Measurements from ENCODE around the gene LRP1B. TPM values are rescaled to one million over a fixed set of nuclear protein-coding genes. Genes with fewer than 3 reads are reported as not detected.

The LRP1B gene
- polyA plus RNA-seq, 1 donor: 1.0 TPM

- no peaks in the 10 kb centered on the region for H3K9me3 ChIP-seq (ENCODE audit: control insufficient read depth, low read depth, low read length)
- WGBS (ENCODE audit: insufficient coverage, low lambda C conversion rate): 93% methylated on average over 2 of the region's 7 CpGs
- H3K27ac ChIP-seq (ENCODE audit: low read length): no peak overlapping the region
- H3K27me3 ChIP-seq (ENCODE audit: control insufficient read depth, insufficient read depth, low read length): no peaks in the 10 kb centered on the region
- H3K36me3 ChIP-seq (ENCODE audit: control insufficient read depth, insufficient read depth, low read length): no peaks in the 10 kb centered on the region
- DNase-seq: no peak
- H3K4me1 ChIP-seq (ENCODE audit: control insufficient read depth, insufficient read depth, low read length): no peaks in the 10 kb centered on the region
- no peak overlapping the region for H3K4me3 ChIP-seq (ENCODE audit: low read length)
These were observed 750.5 kb downstream of the LRP1B start for GRCh38 chr2:141380008-141380979.

- WGBS (ENCODE audit: insufficient coverage, low lambda C conversion rate): 100% methylated on average over 1 of the region's 1 CpG
- Histone ChIP-seq H3K27ac (ENCODE audit: low read length) (no peak overlapping the region), H3K36me3 (ENCODE audit: control insufficient read depth, insufficient read depth, low read length) (no peaks in the 10 kb centered on the region), H3K4me3 (ENCODE audit: low read length) (no peak overlapping the region), H3K9me3 (ENCODE audit: control insufficient read depth, low read depth, low read length) (no peaks in the 10 kb centered on the region), H3K27me3 (ENCODE audit: control insufficient read depth, insufficient read depth, low read length) (no peaks in the 10 kb centered on the region), H3K4me1 (ENCODE audit: control insufficient read depth, insufficient read depth, low read length) (no peaks in the 10 kb centered on the region)
- no peak for DNase-seq
These were observed 766.0 kb downstream of the LRP1B start for GRCh38 chr2:141364821-141365220.

GRCh38 chr2:141362311-141362710 lies 768.5 kb downstream of the LRP1B start:
- H3K4me1 ChIP-seq (ENCODE audit: control insufficient read depth, insufficient read depth, low read length): no peaks in the 10 kb centered on the region
- no peak overlapping the region for H3K27ac ChIP-seq (ENCODE audit: low read length)
- H3K4me3 ChIP-seq (ENCODE audit: low read length): no peak overlapping the region
- H3K27me3 ChIP-seq (ENCODE audit: control insufficient read depth, insufficient read depth, low read length): no peaks in the 10 kb centered on the region
- no peak for DNase-seq
- no peaks in the 10 kb centered on the region for H3K9me3 ChIP-seq (ENCODE audit: control insufficient read depth, low read depth, low read length)
- no peaks in the 10 kb centered on the region for H3K36me3 ChIP-seq (ENCODE audit: control insufficient read depth, insufficient read depth, low read length)
- WGBS (ENCODE audit: insufficient coverage, low lambda C conversion rate): 100% methylated on average over 1 of the region's 4 CpGs

GRCh38 chr2:141348481-141348880 lies 782.3 kb downstream of the LRP1B start:
- no peak for DNase-seq
- WGBS (ENCODE audit: insufficient coverage, low lambda C conversion rate): 100% methylated on average over 1 of the region's 1 CpG
- Histone ChIP-seq H3K9me3 (ENCODE audit: control insufficient read depth, low read depth, low read length) (no peaks in the 10 kb centered on the region), H3K4me1 (ENCODE audit: control insufficient read depth, insufficient read depth, low read length) (no peaks in the 10 kb centered on the region), H3K36me3 (ENCODE audit: control insufficient read depth, insufficient read depth, low read length) (no peaks in the 10 kb centered on the region), H3K4me3 (ENCODE audit: low read length) (no peak overlapping the region), H3K27ac (ENCODE audit: low read length) (no peak overlapping the region), H3K27me3 (ENCODE audit: control insufficient read depth, insufficient read depth, low read length) (no peaks in the 10 kb centered on the region)

- Histone ChIP-seq H3K4me1 (ENCODE audit: control insufficient read depth, insufficient read depth, low read length) (no peaks in the 10 kb centered on the region), H3K27ac (ENCODE audit: low read length) (no peak overlapping the region), H3K4me3 (ENCODE audit: low read length) (no peak overlapping the region), H3K27me3 (ENCODE audit: control insufficient read depth, insufficient read depth, low read length) (no peaks in the 10 kb centered on the region), H3K36me3 (ENCODE audit: control insufficient read depth, insufficient read depth, low read length) (no peaks in the 10 kb centered on the region), H3K9me3 (ENCODE audit: control insufficient read depth, low read depth, low read length) (no peaks in the 10 kb centered on the region)
- peak; percentile 4 to 23 for DNase-seq
- WGBS (ENCODE audit: insufficient coverage, low lambda C conversion rate): 75% methylated on average over 1 of the region's 2 CpGs
These were observed 789.4 kb downstream of the LRP1B start for GRCh38 chr2:141341444-141341843.

GRCh38 chr2:141331127-141331526 lies 799.7 kb downstream of the LRP1B start:
- H3K27ac ChIP-seq (ENCODE audit: low read length): no peak overlapping the region
- H3K4me3 ChIP-seq (ENCODE audit: low read length): no peak overlapping the region
- H3K27me3 ChIP-seq (ENCODE audit: control insufficient read depth, insufficient read depth, low read length): no peaks in the 10 kb centered on the region
- no CpG with 5 or more reads among the region's 1 CpG for WGBS (ENCODE audit: insufficient coverage, low lambda C conversion rate)
- no peak for DNase-seq
- H3K36me3 ChIP-seq (ENCODE audit: control insufficient read depth, insufficient read depth, low read length): no peaks in the 10 kb centered on the region
- peaks cover 2% of the 10 kb centered on the region for H3K9me3 ChIP-seq (ENCODE audit: control insufficient read depth, low read depth, low read length)
- H3K4me1 ChIP-seq (ENCODE audit: control insufficient read depth, insufficient read depth, low read length): no peaks in the 10 kb centered on the region

GRCh38 chr2:141329964-141330363 lies 800.9 kb downstream of the LRP1B start:
- WGBS (ENCODE audit: insufficient coverage, low lambda C conversion rate): 86% methylated on average over 1 of the region's 1 CpG
- Histone ChIP-seq H3K27ac (ENCODE audit: low read length) (no peak overlapping the region), H3K36me3 (ENCODE audit: control insufficient read depth, insufficient read depth, low read length) (no peaks in the 10 kb centered on the region), H3K4me3 (ENCODE audit: low read length) (no peak overlapping the region), H3K9me3 (ENCODE audit: control insufficient read depth, low read depth, low read length) (peaks cover 2% of the 10 kb centered on the region), H3K4me1 (ENCODE audit: control insufficient read depth, insufficient read depth, low read length) (no peaks in the 10 kb centered on the region), H3K27me3 (ENCODE audit: control insufficient read depth, insufficient read depth, low read length) (no peaks in the 10 kb centered on the region)
- DNase-seq: no peak

GRCh38 chr2:141323571-141323970 lies 807.2 kb downstream of the LRP1B start:
- Histone ChIP-seq H3K27ac (ENCODE audit: low read length) (no peak overlapping the region), H3K4me1 (ENCODE audit: control insufficient read depth, insufficient read depth, low read length) (no peaks in the 10 kb centered on the region), H3K4me3 (ENCODE audit: low read length) (no peak overlapping the region), H3K27me3 (ENCODE audit: control insufficient read depth, insufficient read depth, low read length) (no peaks in the 10 kb centered on the region), H3K36me3 (ENCODE audit: control insufficient read depth, insufficient read depth, low read length) (no peaks in the 10 kb centered on the region), H3K9me3 (ENCODE audit: control insufficient read depth, low read depth, low read length) (no peaks in the 10 kb centered on the region)
- WGBS (ENCODE audit: insufficient coverage, low lambda C conversion rate): 50% methylated on average over 1 of the region's 2 CpGs
- DNase-seq: no peak

- H3K4me3 ChIP-seq (ENCODE audit: low read length): no peak overlapping the region
- DNase-seq: no peak
- H3K4me1 ChIP-seq (ENCODE audit: control insufficient read depth, insufficient read depth, low read length): no peaks in the 10 kb centered on the region
- H3K36me3 ChIP-seq (ENCODE audit: control insufficient read depth, insufficient read depth, low read length): no peaks in the 10 kb centered on the region
- H3K9me3 ChIP-seq (ENCODE audit: control insufficient read depth, low read depth, low read length): no peaks in the 10 kb centered on the region
- H3K27me3 ChIP-seq (ENCODE audit: control insufficient read depth, insufficient read depth, low read length): no peaks in the 10 kb centered on the region
- H3K27ac ChIP-seq (ENCODE audit: low read length): no peak overlapping the region
These were observed 812.8 kb downstream of the LRP1B start for GRCh38 chr2:141317986-141318385.

- no peaks in the 10 kb centered on the region for H3K27me3 ChIP-seq (ENCODE audit: control insufficient read depth, insufficient read depth, low read length)
- WGBS (ENCODE audit: insufficient coverage, low lambda C conversion rate): no CpG with 5 or more reads among the region's 3 CpGs
- H3K27ac ChIP-seq (ENCODE audit: low read length): no peak overlapping the region
- H3K9me3 ChIP-seq (ENCODE audit: control insufficient read depth, low read depth, low read length): no peaks in the 10 kb centered on the region
- H3K4me3 ChIP-seq (ENCODE audit: low read length): no peak overlapping the region
- no peaks in the 10 kb centered on the region for H3K36me3 ChIP-seq (ENCODE audit: control insufficient read depth, insufficient read depth, low read length)
- no peak for DNase-seq
- H3K4me1 ChIP-seq (ENCODE audit: control insufficient read depth, insufficient read depth, low read length): no peaks in the 10 kb centered on the region
These were observed 814.2 kb downstream of the LRP1B start for GRCh38 chr2:141316606-141317005.

GRCh38 chr2:141316103-141316502 lies 814.7 kb downstream of the LRP1B start:
- 85% methylated on average over 3 of the region's 3 CpGs for WGBS (ENCODE audit: insufficient coverage, low lambda C conversion rate)
- Histone ChIP-seq H3K27me3 (ENCODE audit: control insufficient read depth, insufficient read depth, low read length) (no peaks in the 10 kb centered on the region), H3K4me3 (ENCODE audit: low read length) (no peak overlapping the region), H3K36me3 (ENCODE audit: control insufficient read depth, insufficient read depth, low read length) (no peaks in the 10 kb centered on the region), H3K27ac (ENCODE audit: low read length) (no peak overlapping the region), H3K9me3 (ENCODE audit: control insufficient read depth, low read depth, low read length) (no peaks in the 10 kb centered on the region), H3K4me1 (ENCODE audit: control insufficient read depth, insufficient read depth, low read length) (no peaks in the 10 kb centered on the region)
- no peak for DNase-seq

Data from large intestine (tissue), 3 donors.